ENCODE results near the gene SP2.

The SP2 gene

GRCh38 chr17:47852113-47852949, 43.7 kb upstream of the SP2 start:
- TF ChIP-seq CTCF (IDR thresholded peaks at IDR 0.05) = no peak

GRCh38 chr17:47853616-47854015, 42.4 kb upstream of the SP2 start:
- TF ChIP-seq CTCF (IDR thresholded peaks at IDR 0.05) = no peak

GRCh38 chr17:47855737-47856136, 40.3 kb upstream of the SP2 start:
- no peak for TF ChIP-seq CTCF (IDR thresholded peaks at IDR 0.05)

GRCh38 chr17:47856830-47857229, 39.2 kb upstream of the SP2 start:
- no peak for TF ChIP-seq CTCF (IDR thresholded peaks at IDR 0.05)

- TF ChIP-seq CTCF (IDR thresholded peaks at IDR 0.05) = no peak
Observed at GRCh38 chr17:47857551-47858455, 38.2 kb upstream of the SP2 start.

- TF ChIP-seq CTCF (IDR thresholded peaks at IDR 0.05) = no peak
Observed at GRCh38 chr17:47860386-47860785, 35.6 kb upstream of the SP2 start.

GRCh38 chr17:47862621-47863440, 33.2 kb upstream of the SP2 start:
- TF ChIP-seq CTCF (IDR thresholded peaks at IDR 0.05) = no peak

All from LNCAP (cell line).